SH-SY5Y (cell line): ENCODE measurements around the gene PDE4B.

Experiments used
- GATA2 ChIP-seq: IDR thresholded peaks from 2 replicates; pipeline ENCODE4 v1.6.1; 2011; ENCODE audit warnings: mild to moderate bottlenecking, low read depth, low read length
- GATA3 ChIP-seq: IDR thresholded peaks from 2 replicates; pipeline ENCODE4 v1.6.1; 2011; ENCODE audit warnings: low read depth, mild to moderate bottlenecking, low read length, moderate library complexity

DNA sequence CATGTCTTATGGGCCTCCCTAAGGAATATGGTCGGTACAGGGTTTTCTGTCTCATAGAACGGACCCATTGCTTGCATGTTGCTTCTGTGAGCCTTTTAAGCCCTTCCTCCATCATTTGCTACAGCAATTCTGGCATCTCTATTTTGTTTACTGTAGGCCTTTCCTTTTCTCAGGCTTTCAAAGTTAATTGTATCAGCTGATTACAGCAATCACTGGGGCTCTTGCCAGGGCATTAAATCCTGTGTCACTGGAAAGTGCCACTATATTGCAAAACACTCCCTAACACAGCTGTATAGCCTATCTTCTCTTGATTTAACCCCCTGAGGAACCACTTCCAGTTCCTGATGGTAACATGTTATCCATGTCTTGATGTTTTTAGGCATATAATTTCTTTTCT is 156.5 kb downstream of the PDE4B start:
- TF ChIP-seq GATA2, result no peak
- no peak for TF ChIP-seq GATA3
